ENCODE measurements around the gene USP6NL. TPM values are rescaled to one million over a fixed set of nuclear protein-coding genes. Genes with fewer than 3 reads are reported as not detected.

The USP6NL gene
- total and polyA plus RNA-seq, 10 of the 15 experiments (the other 5 are each of a cell fraction or from before 2014, with no cell fraction given): 4.0 to 27.7 (median 18.2) TPM

- Histone ChIP-seq H3K4me1 (ENCODE audit: control insufficient read depth, insufficient read depth, low read length) (peaks cover 37% of the 10 kb centered on the region), H3K27me3 (replicated peaks in 1 of 2; ENCODE audit: control insufficient read depth in 2 of 2, insufficient read depth in 2 of 2, low read length in 1 of 2) (no peaks in the 10 kb centered on the region), H3K27ac (ENCODE audit: control insufficient read depth, insufficient read depth) (0 out of 2 replicates have a peak overlapping the region, but pooled peaks have one; percentile 26), H3K79me2 (ENCODE audit: control insufficient read depth, insufficient read depth, low read length) (no peaks in the 10 kb centered on the region), H4K20me1 (ENCODE audit: control insufficient read depth, insufficient read depth) (no peaks in the 10 kb centered on the region), H3K4me2 (ENCODE audit: control insufficient read depth, insufficient read depth) (no peak overlapping the region; the same call in 1 of the 2 replicates), H3K4me3 (no peak overlapping the region), H2AFZ (ENCODE audit: control insufficient read depth, low read depth, low read length) (no peak overlapping the region), H3K9ac (ENCODE audit: control insufficient read depth, insufficient read depth, low read length) (0 out of 2 replicates have a peak overlapping the region, but pooled peaks have one; percentile 25), H3K36me3 (ENCODE audit: control insufficient read depth in 2 of 2, insufficient read depth in 2 of 2, low read length in 1 of 2) (no peaks in the 10 kb centered on the region), H3K9me3 (replicated peaks; ENCODE audit: control insufficient read depth, insufficient read depth, low read length) (no peaks in the 10 kb centered on the region)
- in situ Hi-C loops (cut with MboI): loop anchor here (25.0 kb wide), 1 partner anchor 338 kb away; no protein-coding TSS in a partner anchor
- no peak for ATAC-seq
- RAD21 ChIA-PET (ENCODE audit: unreplicated experiment): no interaction called here
- BruUV-seq (replicated peaks): no TSS peak
- SMC1A ChIA-PET (ENCODE audit: uncharacterized antibody, unreplicated experiment): interaction anchor here (1.0 kb wide), 1 partner anchor 23 kb away, joined by 3 read pairs; no protein-coding TSS in a partner anchor
- no peak for FAIRE-seq
- 1% methylated on average over 6 of the region's 6 CpGs for WGBS (ENCODE audit: insufficient coverage, insufficient replicate concordance, low lambda C conversion rate, missing lambda C conversion rate)
- CTCF ChIA-PET: interaction anchor here (0.8 to 1.2 kb wide), 2 partner anchors 15 to 26 kb away, joined by 3 to 4 read pairs; no protein-coding TSS in a partner anchor
- POLR2A ChIA-PET: no interaction called here
- no peak for DNase-seq (ENCODE audit: low read depth, low spot score)
- TF ChIP-seq RFX5 (IDR thresholded peaks at IDR 0.05; ENCODE audit: low read depth, low read length): no peak
- no peak for TF ChIP-seq IRF4 (IDR thresholded peaks at IDR 0.05; ENCODE audit: low read depth, low read length)
- peak in 1 of 2 experiments; percentile 42; a peak in 1 of 4 replicates for TF ChIP-seq ETV6 (conservative IDR thresholded peaks at IDR 0.05 in 1 of 2, IDR thresholded peaks at IDR 0.05 in 1 of 2; ENCODE audit: borderline replicate concordance in 1 of 2, low read depth in 1 of 2)
- no peak for TF ChIP-seq E2F8 (IDR thresholded peaks at IDR 0.05; ENCODE audit: low read depth, partially characterized antibody)
- no peak for TF ChIP-seq ESRRA (IDR thresholded peaks at IDR 0.05; ENCODE audit: low read length)
- TF ChIP-seq PAX5 (IDR thresholded peaks at IDR 0.05; ENCODE audit: borderline replicate concordance, low read depth, low read length): no peak
- TF ChIP-seq JUNB (IDR thresholded peaks at IDR 0.05): 0 out of 2 replicates have a peak, but pooled peaks have one; percentile 21
- TF ChIP-seq POU2F2 (IDR thresholded peaks at IDR 0.05; ENCODE audit: borderline replicate concordance, low read depth, low read length): no peak
- intact Hi-C loops (cut with micrococcal nuclease; ENCODE audit: unreplicated experiment): no loop called here
Measured at GRCh38 chr10:11450427-11450826, 161.0 kb downstream of the USP6NL start.

Measured in GM12878 (cell line).